ENCODE measurements around the gene TMEM132A. TPM values are rescaled to one million over a fixed set of nuclear protein-coding genes. Genes with fewer than 3 reads are reported as not detected.

TMEM132A gene
- total RNA-seq, 1 donor from 2014 or later = 2.4 TPM

DNA sequence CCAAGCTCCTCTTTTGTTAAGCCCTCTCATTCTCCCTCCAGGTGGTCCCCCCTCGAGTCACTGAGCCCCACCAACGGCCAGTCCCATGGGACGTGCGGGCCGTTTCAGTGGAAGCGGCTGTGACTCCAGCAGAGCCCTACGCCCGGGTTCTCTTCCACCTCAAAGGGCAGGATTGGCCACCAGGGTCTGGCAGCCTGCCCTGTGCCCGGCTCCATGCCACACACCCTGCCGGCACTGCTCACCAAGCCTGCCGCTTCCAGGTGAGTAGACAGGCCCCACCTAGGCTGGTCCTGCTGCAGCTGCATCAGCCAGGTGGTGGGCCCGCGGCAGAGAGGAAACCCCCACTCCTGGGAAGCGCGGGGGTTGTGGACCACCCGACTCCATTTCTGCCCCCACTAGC is 3.3 kb downstream of the TMEM132A start:
- intact Hi-C loops (cut with micrococcal nuclease) = no loop called here
- Mint-ChIP-seq H3K4me1 (ENCODE audit: low read depth) (peaks cover 6% of the 10 kb centered on the region), H3K27me3 (ENCODE audit: insufficient read depth) (peaks cover 26% of the 10 kb centered on the region), H3K36me3 (ENCODE audit: low read depth) (peaks cover 4% of the 10 kb centered on the region), H3K9me3 (no peaks in the 10 kb centered on the region), H3K4me3 (no peak overlapping the region), H3K27ac (no peak overlapping the region)
- no peak for DNase-seq (ENCODE audit: low spot score)

DNA sequence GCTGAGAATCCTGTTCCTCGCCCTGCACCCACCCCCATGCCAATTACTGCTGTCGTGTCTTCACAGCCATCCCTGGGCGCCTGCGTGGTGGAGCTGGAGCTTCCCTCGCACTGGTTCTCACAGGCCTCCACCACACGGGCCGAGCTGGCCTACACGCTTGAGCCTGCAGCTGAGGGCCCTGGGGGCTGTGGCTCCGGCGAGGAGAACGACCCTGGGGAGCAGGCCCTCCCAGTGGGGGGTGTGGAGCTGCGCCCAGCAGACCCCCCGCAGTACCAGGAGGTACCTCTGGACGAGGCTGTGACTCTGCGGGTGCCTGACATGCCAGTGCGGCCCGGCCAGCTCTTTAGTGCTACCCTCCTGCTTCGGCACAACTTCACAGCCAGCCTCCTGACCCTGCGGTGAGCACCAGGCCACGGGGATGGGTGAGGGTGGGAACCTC is 4.3 kb downstream of the TMEM132A start:
- no peak overlapping the region for H3K27ac Mint-ChIP-seq
- peaks cover under 1% of the 10 kb centered on the region for H3K36me3 Mint-ChIP-seq (ENCODE audit: low read depth)
- H3K27me3 Mint-ChIP-seq (ENCODE audit: insufficient read depth) = peaks cover 26% of the 10 kb centered on the region
- intact Hi-C loops (cut with micrococcal nuclease) = no loop called here
- H3K9me3 Mint-ChIP-seq = no peaks in the 10 kb centered on the region
- peaks cover 6% of the 10 kb centered on the region for H3K4me1 Mint-ChIP-seq (ENCODE audit: low read depth)
- H3K4me3 Mint-ChIP-seq = no peak overlapping the region
- DNase-seq (ENCODE audit: low spot score) = no peak

DNA sequence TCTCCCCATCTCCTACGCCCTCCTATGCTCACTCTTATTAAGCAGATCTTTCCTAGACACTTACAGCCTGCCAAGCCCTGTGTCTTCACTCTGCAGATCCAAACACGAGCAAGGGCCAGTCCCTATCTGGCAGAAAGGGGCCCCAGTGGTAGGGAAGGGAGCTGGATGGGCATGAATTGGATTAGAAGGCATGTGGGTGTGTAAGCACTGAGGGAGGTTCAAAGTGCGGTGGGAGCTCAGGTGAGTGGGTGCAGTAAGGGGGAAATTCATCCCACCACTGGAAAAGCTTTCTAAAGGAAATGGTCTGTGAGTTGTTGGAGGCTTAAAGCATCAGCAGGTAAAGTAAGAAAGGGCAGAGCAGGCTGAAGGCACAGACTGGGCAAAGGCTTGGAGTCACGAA is 5.5 kb downstream of the TMEM132A start:
- Mint-ChIP-seq H3K4me1 (ENCODE audit: low read depth) (peaks cover 6% of the 10 kb centered on the region), H3K27me3 (ENCODE audit: insufficient read depth) (peaks cover 26% of the 10 kb centered on the region), H3K27ac (no peak overlapping the region), H3K4me3 (no peak overlapping the region), H3K9me3 (no peaks in the 10 kb centered on the region), H3K36me3 (ENCODE audit: low read depth) (no peaks in the 10 kb centered on the region)
- intact Hi-C loops (cut with micrococcal nuclease) = no loop called here
- no peak for DNase-seq (ENCODE audit: low spot score)

DNA sequence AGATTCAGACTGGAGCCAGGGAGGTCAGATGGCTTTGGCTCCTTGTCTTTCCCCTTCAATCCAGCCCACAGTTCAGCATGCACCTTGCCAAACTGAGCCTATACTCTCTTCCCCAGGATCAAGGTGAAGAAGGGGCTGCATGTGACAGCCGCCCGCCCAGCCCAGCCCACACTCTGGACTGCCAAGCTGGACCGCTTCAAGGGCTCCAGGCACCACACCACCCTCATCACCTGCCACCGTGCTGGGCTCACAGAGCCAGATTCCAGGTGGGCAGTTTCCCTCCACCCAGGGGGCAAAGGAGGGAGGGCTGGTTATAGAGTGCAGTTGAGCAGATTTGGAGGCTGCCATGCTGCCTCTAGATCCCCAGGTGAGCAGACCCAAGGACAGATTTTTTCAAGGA is 6.1 kb downstream of the TMEM132A start:
- Mint-ChIP-seq H3K9me3 (no peaks in the 10 kb centered on the region), H3K4me3 (no peak overlapping the region), H3K27ac (no peak overlapping the region), H3K4me1 (ENCODE audit: low read depth) (peaks cover under 1% of the 10 kb centered on the region), H3K27me3 (ENCODE audit: insufficient read depth) (peaks cover 20% of the 10 kb centered on the region), H3K36me3 (ENCODE audit: low read depth) (no peaks in the 10 kb centered on the region)
- DNase-seq (ENCODE audit: low spot score) = no peak
- intact Hi-C loops (cut with micrococcal nuclease) = no loop called here

DNA sequence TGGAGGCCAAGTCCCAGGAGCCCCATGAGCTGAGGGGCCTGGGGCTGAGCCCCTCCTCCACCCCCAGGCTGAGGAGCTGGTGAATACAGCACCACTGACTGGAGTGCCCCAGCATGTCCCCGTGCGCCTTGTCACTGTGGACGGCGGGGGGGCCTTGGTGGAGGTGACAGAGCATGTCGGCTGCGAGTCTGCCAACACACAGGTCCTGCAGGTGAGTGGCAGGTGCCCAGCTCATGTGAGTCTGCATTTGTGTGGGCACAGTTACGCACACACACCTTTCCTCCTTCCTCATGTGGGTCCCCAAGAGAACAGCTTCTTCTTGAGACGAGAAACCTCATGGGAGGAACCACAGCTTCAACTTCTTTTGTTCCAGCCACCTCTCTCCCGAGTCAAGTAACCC is 7.7 kb downstream of the TMEM132A start:
- no peak overlapping the region for H3K4me3 Mint-ChIP-seq
- no peaks in the 10 kb centered on the region for H3K9me3 Mint-ChIP-seq
- no peak for DNase-seq (ENCODE audit: low spot score)
- no peaks in the 10 kb centered on the region for H3K36me3 Mint-ChIP-seq (ENCODE audit: low read depth)
- peaks cover 10% of the 10 kb centered on the region for H3K27me3 Mint-ChIP-seq (ENCODE audit: insufficient read depth)
- H3K4me1 Mint-ChIP-seq (ENCODE audit: low read depth) = no peaks in the 10 kb centered on the region
- no peak overlapping the region for H3K27ac Mint-ChIP-seq
- intact Hi-C loops (cut with micrococcal nuclease) = no loop called here

DNA sequence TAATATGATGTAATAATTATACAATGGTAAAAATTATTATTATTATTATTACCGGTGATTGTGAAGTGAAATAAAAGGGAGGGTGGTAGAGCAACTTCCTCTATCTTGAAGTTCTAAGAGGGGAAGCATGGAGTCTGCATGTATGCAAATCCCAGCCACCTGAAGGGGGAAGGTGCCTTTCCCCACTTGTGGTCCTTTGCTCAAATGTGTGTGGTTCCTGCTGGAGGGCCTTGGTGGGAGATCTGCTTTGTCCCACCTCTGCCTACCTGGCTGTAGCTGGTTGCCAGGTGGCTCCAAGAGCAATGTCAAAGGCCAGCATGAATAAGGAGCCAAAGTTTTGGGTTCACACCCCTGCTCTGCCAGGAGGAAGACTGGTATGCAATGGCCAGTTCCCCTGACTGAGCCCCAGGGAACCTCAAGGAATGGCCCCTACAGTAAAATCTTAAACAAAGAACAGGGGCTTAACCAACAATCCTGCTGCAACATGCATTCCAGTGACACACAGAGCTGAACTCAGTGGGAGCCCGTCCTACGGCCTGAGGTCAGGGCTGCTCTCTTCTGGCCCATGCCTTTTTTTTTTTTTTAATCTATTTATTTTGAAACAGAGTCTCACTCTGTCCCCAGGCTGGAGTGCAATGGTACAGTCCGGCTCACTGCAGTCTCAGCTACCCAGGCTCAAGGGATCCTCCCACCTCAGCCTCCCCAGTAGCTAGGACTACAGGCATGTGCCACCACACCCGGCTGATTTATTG is 8.5 kb downstream of the TMEM132A start:
- Mint-ChIP-seq H3K4me3 (no peak overlapping the region), H3K27ac (no peak overlapping the region), H3K9me3 (no peaks in the 10 kb centered on the region), H3K36me3 (ENCODE audit: low read depth) (no peaks in the 10 kb centered on the region), H3K27me3 (ENCODE audit: insufficient read depth) (peaks cover 7% of the 10 kb centered on the region), H3K4me1 (ENCODE audit: low read depth) (no peaks in the 10 kb centered on the region)
- DNase-seq (ENCODE audit: low spot score) = no peak
- intact Hi-C loops (cut with micrococcal nuclease) = no loop called here

DNA sequence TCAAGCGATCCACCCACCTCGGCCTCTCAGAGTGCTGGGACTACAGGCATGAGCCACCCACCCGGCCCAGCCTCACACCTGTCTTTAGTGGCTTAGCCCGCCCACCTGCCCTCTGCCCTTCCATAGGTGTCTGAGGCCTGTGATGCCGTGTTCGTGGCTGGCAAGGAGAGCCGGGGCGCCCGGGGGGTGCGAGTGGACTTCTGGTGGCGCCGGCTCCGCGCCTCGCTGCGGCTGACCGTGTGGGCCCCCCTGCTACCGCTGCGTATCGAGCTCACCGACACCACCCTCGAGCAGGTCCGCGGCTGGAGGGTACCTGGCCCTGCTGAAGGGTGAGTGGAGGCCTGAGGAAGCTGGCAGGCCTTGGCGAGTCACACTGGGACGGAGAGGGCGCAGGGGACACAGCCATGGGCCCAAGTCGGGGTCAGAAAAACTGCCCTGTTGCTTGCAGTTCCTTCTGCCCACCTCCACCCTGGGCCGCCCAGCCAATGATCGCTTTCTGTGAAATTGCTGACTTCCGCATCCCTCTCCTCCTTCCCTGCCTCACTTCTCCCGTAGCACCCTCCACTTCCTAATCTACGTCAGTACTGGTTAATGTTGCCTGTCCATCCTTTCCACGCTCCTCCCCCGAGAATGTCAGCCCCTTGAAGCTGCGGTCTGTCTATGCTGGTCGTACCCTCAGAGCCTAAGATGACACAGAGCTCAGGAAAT is 9.3 kb downstream of the TMEM132A start:
- Mint-ChIP-seq H3K4me3 (no peak overlapping the region), H3K27me3 (ENCODE audit: insufficient read depth) (peaks cover 7% of the 10 kb centered on the region), H3K9me3 (no peaks in the 10 kb centered on the region), H3K4me1 (ENCODE audit: low read depth) (no peaks in the 10 kb centered on the region), H3K27ac (no peak overlapping the region), H3K36me3 (ENCODE audit: low read depth) (no peaks in the 10 kb centered on the region)
- intact Hi-C loops (cut with micrococcal nuclease) = no loop called here
- DNase-seq (ENCODE audit: low spot score) = no peak

DNA sequence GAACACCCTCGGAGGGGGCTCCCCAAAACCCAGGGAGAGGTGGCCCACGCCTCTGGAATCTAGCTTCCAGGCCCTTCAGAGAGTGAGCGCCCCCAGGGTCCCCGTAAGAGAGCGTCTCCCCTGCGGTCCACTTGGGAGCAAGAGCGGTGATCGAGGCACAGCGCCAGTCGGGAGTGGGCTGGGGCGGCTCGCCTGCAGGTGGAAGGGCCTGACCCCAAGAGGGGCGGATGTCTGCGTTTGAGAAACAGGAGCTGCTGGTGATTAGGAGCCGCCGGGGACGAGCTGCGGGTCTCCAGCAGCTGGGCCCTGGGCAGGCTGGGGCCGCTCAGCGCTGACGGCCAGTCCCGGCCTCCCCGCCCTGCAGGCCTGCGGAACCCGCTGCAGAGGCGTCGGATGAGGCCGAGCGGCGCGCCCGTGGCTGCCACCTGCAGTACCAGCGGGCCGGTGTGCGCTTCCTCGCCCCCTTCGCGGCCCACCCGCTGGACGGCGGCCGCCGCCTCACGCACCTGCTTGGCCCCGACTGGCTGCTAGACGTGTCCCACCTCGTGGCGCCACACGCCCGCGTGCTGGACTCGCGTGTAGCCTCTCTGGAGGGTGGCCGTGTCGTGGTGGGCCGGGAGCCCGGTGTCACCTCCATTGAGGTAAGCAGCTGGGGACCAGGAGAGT is 10.0 kb downstream of the TMEM132A start:
- Mint-ChIP-seq H3K27me3 (ENCODE audit: insufficient read depth) (peaks cover 7% of the 10 kb centered on the region), H3K4me3 (no peak overlapping the region), H3K27ac (no peak overlapping the region), H3K9me3 (no peaks in the 10 kb centered on the region), H3K4me1 (ENCODE audit: low read depth) (no peaks in the 10 kb centered on the region), H3K36me3 (ENCODE audit: low read depth) (no peaks in the 10 kb centered on the region)
- intact Hi-C loops (cut with micrococcal nuclease) = no loop called here
- no peak for DNase-seq (ENCODE audit: low spot score)

DNA sequence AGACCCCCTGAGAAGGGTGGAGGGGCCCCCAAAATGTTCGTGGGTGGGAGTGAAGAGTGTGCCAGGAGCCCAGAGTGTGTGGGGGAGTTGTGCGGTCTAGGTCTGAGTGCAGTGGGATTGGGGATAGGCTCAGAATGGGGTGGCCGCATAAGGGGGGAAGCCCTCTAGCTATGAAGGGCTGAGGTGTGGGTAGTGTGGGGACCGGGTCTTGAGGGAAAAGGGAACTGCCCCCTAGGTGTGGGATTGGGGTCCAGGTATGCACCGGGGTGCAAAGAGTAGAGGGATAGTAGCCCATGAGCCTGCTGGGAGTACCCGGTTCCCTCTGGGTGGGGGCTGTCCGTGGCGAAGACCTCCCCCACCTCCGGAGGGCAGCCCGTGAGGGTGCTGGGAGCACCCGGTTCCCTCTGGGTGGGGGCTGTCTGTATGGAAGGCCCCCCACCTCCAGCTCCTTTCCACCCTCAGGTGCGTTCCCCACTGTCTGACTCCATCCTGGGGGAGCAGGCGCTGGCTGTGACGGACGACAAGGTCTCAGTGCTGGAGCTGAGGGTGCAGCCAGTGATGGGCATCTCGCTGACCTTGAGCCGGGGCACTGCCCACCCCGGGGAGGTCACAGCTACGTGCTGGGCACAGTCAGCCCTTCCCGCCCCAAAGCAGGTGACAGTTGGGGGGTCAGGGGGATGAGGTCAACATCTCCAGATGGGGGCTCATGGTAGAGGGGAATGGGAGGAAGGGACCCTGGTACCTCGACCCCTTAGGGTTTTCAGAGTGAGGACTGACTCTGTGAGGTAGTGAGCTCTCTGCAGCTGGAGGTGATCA is 10.7 kb downstream of the TMEM132A start:
- Mint-ChIP-seq H3K9me3 (no peaks in the 10 kb centered on the region), H3K4me3 (no peak overlapping the region), H3K36me3 (ENCODE audit: low read depth) (no peaks in the 10 kb centered on the region), H3K27me3 (ENCODE audit: insufficient read depth) (peaks cover 5% of the 10 kb centered on the region), H3K4me1 (ENCODE audit: low read depth) (peaks cover 2% of the 10 kb centered on the region), H3K27ac (no peak overlapping the region)
- intact Hi-C loops (cut with micrococcal nuclease) = no loop called here
- DNase-seq (ENCODE audit: low spot score) = no peak

DNA sequence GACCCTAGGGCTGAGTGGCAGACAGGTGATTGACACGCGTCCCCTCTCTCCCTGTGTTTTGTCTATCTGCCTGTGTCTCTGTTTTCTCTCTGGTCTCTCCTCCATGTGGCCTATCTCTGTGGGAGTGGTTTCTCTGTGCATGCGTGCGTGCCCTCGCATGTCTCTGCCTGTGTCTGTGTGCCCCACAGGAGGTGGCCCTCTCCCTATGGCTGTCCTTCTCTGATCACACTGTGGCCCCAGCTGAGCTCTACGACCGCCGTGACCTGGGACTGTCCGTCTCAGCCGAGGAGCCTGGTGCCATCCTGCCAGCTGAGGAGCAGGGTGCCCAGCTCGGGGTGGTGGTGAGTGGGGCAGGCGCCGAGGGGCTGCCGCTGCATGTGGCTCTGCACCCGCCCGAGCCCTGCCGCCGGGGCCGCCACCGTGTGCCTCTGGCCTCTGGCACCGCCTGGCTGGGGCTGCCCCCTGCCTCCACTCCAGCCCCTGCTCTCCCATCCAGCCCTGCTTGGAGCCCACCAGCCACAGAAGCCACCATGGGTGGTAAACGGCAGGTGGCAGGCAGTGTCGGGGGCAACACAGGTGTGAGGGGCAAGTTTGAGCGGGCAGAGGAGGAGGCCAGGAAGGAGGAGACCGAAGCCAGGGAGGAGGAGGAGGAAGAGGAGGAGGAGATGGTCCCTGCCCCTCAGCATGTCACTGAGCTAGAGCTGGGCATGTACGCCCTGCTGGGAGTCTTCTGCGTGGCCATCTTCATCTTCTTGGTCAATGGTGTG is 11.6 kb downstream of the TMEM132A start:
- Mint-ChIP-seq H3K9me3 (no peaks in the 10 kb centered on the region), H3K4me1 (ENCODE audit: low read depth) (peaks cover 7% of the 10 kb centered on the region), H3K4me3 (no peak overlapping the region), H3K27ac (no peak overlapping the region), H3K27me3 (ENCODE audit: insufficient read depth) (peaks cover 6% of the 10 kb centered on the region), H3K36me3 (ENCODE audit: low read depth) (no peaks in the 10 kb centered on the region)
- intact Hi-C loops (cut with micrococcal nuclease) = no loop called here
- no peak for DNase-seq (ENCODE audit: low spot score)

DNA sequence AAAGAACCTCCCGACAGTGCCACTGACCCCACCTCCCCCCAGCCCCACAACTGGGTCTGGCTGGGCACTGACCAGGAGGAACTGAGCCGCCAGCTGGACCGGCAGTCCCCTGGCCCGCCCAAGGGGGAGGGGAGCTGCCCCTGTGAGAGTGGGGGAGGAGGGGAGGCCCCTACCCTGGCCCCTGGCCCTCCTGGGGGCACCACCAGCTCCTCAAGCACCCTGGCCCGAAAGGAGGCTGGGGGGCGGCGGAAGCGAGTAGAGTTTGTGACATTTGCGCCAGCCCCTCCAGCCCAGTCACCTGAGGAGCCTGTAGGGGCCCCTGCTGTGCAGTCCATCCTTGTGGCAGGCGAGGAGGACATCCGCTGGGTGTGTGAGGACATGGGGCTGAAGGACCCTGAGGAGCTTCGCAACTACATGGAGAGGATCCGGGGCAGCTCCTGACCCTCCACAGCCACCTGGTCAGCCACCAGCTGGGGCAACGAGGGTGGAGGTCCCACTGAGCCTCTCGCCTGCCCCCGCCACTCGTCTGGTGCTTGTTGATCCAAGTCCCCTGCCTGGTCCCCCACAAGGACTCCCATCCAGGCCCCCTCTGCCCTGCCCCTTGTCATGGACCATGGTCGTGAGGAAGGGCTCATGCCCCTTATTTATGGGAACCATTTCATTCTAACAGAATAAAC is 12.3 kb downstream of the TMEM132A start:
- Mint-ChIP-seq H3K9me3 (no peaks in the 10 kb centered on the region), H3K4me1 (ENCODE audit: low read depth) (peaks cover 7% of the 10 kb centered on the region), H3K36me3 (ENCODE audit: low read depth) (no peaks in the 10 kb centered on the region), H3K4me3 (no peak overlapping the region), H3K27me3 (ENCODE audit: insufficient read depth) (peaks cover 6% of the 10 kb centered on the region), H3K27ac (no peak overlapping the region)
- DNase-seq (ENCODE audit: low spot score) = no peak
- intact Hi-C loops (cut with micrococcal nuclease) = no loop called here

DNA sequence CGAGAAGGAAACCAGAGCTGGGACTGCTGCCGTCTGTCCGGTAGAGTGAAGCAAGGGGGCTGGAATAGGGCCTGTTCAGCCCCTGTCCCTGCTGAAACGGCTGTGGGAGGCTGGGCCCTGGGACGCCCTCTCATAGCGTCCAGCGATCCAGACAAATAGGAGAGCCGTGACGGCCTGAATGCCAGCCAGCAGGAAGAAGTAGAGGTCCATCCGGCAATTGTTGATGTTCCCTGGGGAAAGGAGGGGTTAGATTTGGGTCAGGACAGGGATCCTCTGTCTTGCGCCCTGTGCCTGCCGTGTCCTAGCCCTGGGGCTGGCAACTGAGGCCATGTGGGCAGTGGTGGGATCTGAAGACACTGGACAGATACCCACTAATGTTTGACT is 12.9 kb downstream of the TMEM132A start:
- Mint-ChIP-seq H3K27ac (no peak overlapping the region), H3K27me3 (ENCODE audit: insufficient read depth) (peaks cover 5% of the 10 kb centered on the region), H3K4me1 (ENCODE audit: low read depth) (peaks cover 7% of the 10 kb centered on the region), H3K36me3 (ENCODE audit: low read depth) (no peaks in the 10 kb centered on the region), H3K4me3 (no peak overlapping the region), H3K9me3 (no peaks in the 10 kb centered on the region)
- no peak for DNase-seq (ENCODE audit: low spot score)
- intact Hi-C loops (cut with micrococcal nuclease) = no loop called here

All from activated T-helper 1 cell treated with anti-CD3 and anti-CD28 coated beads, Interleukin-12 subunit alpha, Interleukin-12 subunit beta, Interleukin-2, Interleukin-4 antibody, amounts not matched to agents 30 ng/mL and 10 ng/mL and 1 ng/mL, durations not matched to agents 14 hours and 24 hours and 36 hours (primary cell).